ENCODE data around the gene WHRN. TPM values are rescaled to one million over a fixed set of nuclear protein-coding genes. Genes with fewer than 3 reads are reported as not detected.

The WHRN gene
- polyA plus RNA-seq, 1 donor (not counting 4 experiments of a cell fraction or from before 2014, with no cell fraction given), result 1.2 TPM

GRCh38 chr9:114407889-114408288, 97.4 kb downstream of the WHRN start:
- Histone ChIP-seq H3K9ac (ENCODE audit: control insufficient read depth, extremely low read depth, insufficient read depth, low read length) (no peak overlapping the region), H3K79me2 (ENCODE audit: control insufficient read depth, insufficient read depth, low read length) (no peaks in the 10 kb centered on the region), H3K27ac (ENCODE audit: control insufficient read depth, insufficient read depth, low read length) (no peak overlapping the region), H3K4me3 (ENCODE audit: control insufficient read depth in 2 of 3, extremely low read depth in 1 of 3, insufficient read depth in 2 of 3, low read depth in 1 of 3, low read length in 3 of 3) (no peak overlapping the region), H3K9me1 (ENCODE audit: control insufficient read depth, extremely low read depth, insufficient read depth, low read length) (no peaks in the 10 kb centered on the region), H3K9me3 (ENCODE audit: control insufficient read depth, low read depth, low read length) (no peaks in the 10 kb centered on the region), H3K4me2 (ENCODE audit: control insufficient read depth, extremely low read depth, insufficient read depth, low read depth, low read length) (no peak overlapping the region), H4K20me1 (ENCODE audit: control insufficient read depth, extremely low read depth, insufficient read depth, low read length) (no peaks in the 10 kb centered on the region), H3K27me3 (ENCODE audit: control insufficient read depth, extremely low read depth, insufficient read depth, low read length) (no peaks in the 10 kb centered on the region), H3K4me1 (ENCODE audit: control insufficient read depth, extremely low read depth, insufficient read depth, low read length) (peaks cover 35% of the 10 kb centered on the region), H2AFZ (ENCODE audit: control insufficient read depth, low read length) (no peak overlapping the region), H3K36me3 (ENCODE audit: control insufficient read depth in 2 of 2, extremely low read depth in 1 of 2, insufficient read depth in 2 of 2, low read length in 2 of 2) (peaks cover 0 to 1% of the 10 kb centered on the region in 2 experiments)
- dilution Hi-C loops (cut with MboI; ENCODE audit: extremely low pct_ligation_motif_present, low sequenced_read_pairs), result no loop called here
- TF ChIP-seq CTCF (optimal IDR thresholded peaks at IDR 0.05 in 1 of 3, IDR thresholded peaks at IDR 0.05 in 1 of 3, conservative IDR thresholded peaks at IDR 0.05 in 1 of 3; ENCODE audit: extremely low read depth in 1 of 3, insufficient read depth in 2 of 3, low read length in 3 of 3), result no peak
- TF ChIP-seq EZH2 (IDR thresholded peaks at IDR 0.05; ENCODE audit: low read length), result no peak
- DNase-seq (ENCODE audit: low read depth, low spot score), result no peak
- no peak for FAIRE-seq

- dilution Hi-C loops (cut with MboI; ENCODE audit: extremely low pct_ligation_motif_present, low sequenced_read_pairs), result no loop called here
- H3K9ac ChIP-seq (ENCODE audit: control insufficient read depth, extremely low read depth, insufficient read depth, low read length), result no peak overlapping the region
- no peak for FAIRE-seq
Measured at GRCh38 chr9:114406441-114406840, 98.8 kb downstream of the WHRN start.

More at GRCh38 chr9:114406441-114406840, 98.8 kb downstream of the WHRN start:
- Histone ChIP-seq H3K27ac (ENCODE audit: control insufficient read depth, insufficient read depth, low read length) (no peak overlapping the region), H3K27me3 (ENCODE audit: control insufficient read depth, extremely low read depth, insufficient read depth, low read length) (no peaks in the 10 kb centered on the region), H3K79me2 (ENCODE audit: control insufficient read depth, insufficient read depth, low read length) (no peaks in the 10 kb centered on the region), H4K20me1 (ENCODE audit: control insufficient read depth, extremely low read depth, insufficient read depth, low read length) (no peaks in the 10 kb centered on the region), H3K4me3 (ENCODE audit: control insufficient read depth in 2 of 3, extremely low read depth in 1 of 3, insufficient read depth in 2 of 3, low read depth in 1 of 3, low read length in 3 of 3) (no peak overlapping the region), H3K9me1 (ENCODE audit: control insufficient read depth, extremely low read depth, insufficient read depth, low read length) (no peaks in the 10 kb centered on the region), H3K9me3 (ENCODE audit: control insufficient read depth, low read depth, low read length) (no peaks in the 10 kb centered on the region), H2AFZ (ENCODE audit: control insufficient read depth, low read length) (no peak overlapping the region), H3K4me1 (ENCODE audit: control insufficient read depth, extremely low read depth, insufficient read depth, low read length) (peaks cover 34% of the 10 kb centered on the region), H3K36me3 (ENCODE audit: control insufficient read depth in 2 of 2, extremely low read depth in 1 of 2, insufficient read depth in 2 of 2, low read length in 2 of 2) (peaks cover 0 to 1% of the 10 kb centered on the region in 2 experiments), H3K4me2 (ENCODE audit: control insufficient read depth, extremely low read depth, insufficient read depth, low read depth, low read length) (no peak overlapping the region)
- no peak for DNase-seq (ENCODE audit: low read depth, low spot score)
- no peak for TF ChIP-seq CTCF (optimal IDR thresholded peaks at IDR 0.05 in 1 of 3, IDR thresholded peaks at IDR 0.05 in 1 of 3, conservative IDR thresholded peaks at IDR 0.05 in 1 of 3; ENCODE audit: extremely low read depth in 1 of 3, insufficient read depth in 2 of 3, low read length in 3 of 3)
- no peak for TF ChIP-seq EZH2 (IDR thresholded peaks at IDR 0.05; ENCODE audit: low read length)

Measured in keratinocyte (primary cell).